Myocyte (in vitro differentiated cells): Measurements from ENCODE around the gene TRIM41. TPM values are rescaled to one million over a fixed set of nuclear protein-coding genes. Genes with fewer than 3 reads are reported as not detected.
A peak's percentile ranks its signal among the peaks of the same experiment; 100 is the strongest.
"Not testable (repeated sequence)": the region's sequence is repeated elsewhere in the genome, so short reads cannot be mapped to it uniquely, and the experiment has no call there.

ENCODE experiments used
- DNase-seq: peaks from one replicate; pipeline ENCODE4 v3.0.0-alpha.2; 2012; ENCODE audit warnings: low read depth
- total RNA-seq: library from RNA; depleted of rRNA; stranded (reverse); fragments of >200 nt; gene quantifications from 2 replicates; pipeline ENCODE4 v1.2.3, GENCODE V29; 2014

Gene TRIM41
- total RNA-seq, 1 donor from 2014 or later = 13.8 TPM

DNA sequence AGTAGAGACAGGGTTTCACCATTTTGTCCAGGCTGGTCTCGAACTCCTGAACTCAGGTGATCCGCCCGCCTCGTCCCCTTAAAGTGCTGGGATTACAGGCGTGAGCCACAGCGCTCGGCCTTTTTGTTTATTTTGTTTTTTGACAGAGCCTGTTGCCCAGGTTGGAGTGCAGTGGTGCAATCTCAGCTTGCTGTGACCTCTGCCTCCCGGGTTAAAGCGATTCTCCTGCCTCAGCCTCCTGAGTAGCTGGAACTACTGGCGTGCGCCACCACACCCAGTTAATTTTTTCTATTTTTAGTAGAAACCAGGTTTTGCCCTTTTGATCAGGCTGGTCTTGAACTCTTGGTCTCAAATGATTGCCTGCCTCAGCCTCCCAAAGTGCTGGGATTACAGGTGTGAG is 12.9 kb upstream of the TRIM41 start:
- not testable (repeated sequence) for DNase-seq

DNA sequence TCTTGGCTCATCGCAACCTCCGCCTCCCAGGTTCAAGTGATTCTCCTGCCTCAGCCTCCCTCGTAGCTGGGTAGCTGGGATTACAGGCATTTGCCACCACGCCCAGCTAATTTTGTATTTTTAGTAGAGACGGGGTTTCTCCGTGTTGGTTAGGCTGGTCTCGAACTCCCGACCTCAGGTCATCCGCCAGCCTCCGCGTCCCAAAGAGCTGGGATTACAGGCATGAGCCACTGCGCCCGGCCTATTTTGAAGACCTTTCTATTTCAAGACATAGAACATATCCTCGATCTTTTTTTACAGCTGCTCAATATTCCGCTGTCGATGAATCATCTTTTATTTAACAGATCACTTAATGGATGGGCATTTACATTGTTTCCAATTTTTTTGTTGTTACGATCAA is 12.4 kb upstream of the TRIM41 start:
- DNase-seq = not testable (repeated sequence)

DNA sequence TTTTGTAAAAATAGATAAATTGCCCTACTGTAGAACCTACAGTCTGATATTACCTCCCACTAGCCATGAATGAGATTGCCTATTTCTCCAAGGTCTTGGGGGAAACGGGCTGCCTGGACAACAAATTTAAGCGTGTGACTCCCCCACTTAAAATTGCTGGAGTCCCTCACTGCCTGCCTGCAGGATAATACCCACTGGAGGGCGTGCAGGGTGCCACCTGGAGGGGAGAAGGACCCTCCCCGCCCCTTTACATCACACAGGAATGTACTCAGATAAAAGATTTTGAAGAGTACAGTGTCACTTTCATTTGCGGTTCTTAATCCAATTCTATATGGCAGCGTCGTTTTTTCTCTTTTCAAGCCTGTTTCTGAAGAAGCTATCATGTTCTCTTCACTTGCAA is 11.9 kb upstream of the TRIM41 start:
- DNase-seq = no peak

DNA sequence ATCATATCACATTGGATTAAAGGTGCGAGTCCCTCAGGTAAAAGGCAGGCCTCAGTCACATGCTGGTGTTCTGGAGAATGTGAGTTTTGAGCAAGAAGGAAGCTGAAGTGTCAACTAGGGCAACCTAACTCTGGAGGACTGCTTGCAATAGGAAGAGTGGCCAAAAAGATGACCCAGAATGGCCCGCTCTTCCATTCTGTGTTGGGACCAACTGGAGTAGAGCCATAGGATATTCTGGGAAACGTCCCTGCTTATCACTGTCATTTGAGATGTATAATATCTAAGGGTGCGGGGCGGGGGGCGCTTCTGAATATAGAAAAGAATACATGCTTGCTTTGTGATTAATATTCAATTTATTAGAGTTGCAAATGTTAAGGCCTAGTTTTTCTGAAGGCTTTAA is 11.0 kb upstream of the TRIM41 start:
- no peak for DNase-seq

DNA sequence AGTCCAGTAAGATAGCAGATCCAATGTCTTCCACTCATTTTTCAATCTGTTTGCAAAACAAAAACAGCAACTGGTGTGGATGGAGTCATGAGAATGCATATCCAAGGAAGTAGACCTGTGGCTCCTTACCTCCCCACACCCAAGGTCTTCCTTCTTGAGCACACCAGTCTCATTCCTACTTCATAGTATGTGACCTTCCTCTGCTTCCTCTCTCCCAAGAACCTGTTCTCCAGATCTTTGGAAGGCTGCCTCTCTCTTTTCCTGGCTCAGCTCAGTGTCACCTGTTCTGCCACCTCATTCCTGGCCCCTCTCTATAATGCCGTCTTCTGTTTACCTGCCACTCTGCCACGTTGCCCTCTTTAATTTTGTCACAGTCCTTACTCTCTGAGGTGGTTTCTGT is 10.1 kb upstream of the TRIM41 start:
- DNase-seq = no peak

DNA sequence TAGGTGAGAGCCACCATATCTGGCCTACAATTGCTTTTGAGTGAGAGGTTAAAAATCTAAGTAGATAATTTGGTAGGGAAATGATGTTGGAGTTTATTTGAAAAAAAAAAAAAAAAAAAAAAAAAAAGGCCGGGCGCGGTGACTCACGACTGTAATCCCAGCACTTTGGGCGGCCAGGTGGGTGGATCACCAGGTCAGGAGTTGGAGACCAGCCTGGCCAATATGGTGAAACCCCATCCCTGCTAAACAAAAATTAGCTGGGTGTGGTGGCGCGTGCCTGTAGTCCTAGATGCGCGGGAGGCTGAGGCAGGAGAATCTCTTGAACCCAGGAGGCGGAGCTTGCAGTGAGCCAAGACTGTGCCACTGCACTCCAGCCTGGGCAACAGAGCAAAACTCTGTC is 8.8 kb upstream of the TRIM41 start:
- not testable (repeated sequence) for DNase-seq

DNA sequence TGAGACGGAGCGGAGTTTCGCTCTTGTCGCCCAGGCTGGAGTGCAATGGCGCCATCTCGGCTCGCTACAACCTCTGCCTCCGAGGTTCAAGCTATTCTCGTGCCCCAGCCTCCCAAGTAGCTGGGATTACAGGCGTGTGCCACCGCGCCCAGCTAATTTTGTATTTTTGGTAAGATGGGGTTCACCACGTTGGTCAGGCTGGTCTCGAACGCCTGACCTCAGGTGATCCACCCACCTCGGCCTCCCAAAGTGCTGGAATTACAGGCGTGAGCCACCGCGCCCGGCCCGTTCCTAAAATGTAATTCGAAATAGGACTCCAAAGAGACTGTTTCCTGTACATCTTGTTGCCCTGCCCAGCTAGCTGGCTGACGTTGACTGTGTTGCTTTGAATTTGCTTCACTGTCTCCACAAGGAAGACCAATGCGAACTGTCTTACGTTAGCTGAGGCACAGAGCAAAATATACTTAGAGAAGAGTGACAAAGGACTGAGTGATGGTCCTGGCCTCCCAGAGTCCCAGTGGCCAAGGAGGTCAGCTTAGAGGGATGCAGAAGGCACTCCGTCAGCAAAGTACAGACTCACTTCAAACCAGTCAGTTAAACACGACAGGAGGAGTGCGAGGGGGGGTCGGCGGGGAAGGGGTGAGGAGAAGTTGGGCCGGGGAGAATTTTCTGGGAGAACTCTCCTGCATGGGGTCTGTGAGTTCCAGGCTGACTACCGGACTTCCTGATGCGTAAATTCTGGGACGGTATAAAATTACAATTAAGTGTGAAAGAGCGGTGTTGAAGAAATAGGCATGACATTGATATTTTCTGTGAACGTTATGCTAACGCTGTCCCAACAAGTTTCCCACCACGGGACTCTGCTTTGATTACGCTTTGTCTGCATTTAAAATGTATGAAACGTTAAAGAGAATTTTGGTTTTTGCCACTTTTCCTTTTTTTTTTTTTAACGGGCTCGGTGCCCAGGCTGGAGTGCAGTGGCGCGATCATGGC is 6.8 kb upstream of the TRIM41 start:
- no peak for DNase-seq

DNA sequence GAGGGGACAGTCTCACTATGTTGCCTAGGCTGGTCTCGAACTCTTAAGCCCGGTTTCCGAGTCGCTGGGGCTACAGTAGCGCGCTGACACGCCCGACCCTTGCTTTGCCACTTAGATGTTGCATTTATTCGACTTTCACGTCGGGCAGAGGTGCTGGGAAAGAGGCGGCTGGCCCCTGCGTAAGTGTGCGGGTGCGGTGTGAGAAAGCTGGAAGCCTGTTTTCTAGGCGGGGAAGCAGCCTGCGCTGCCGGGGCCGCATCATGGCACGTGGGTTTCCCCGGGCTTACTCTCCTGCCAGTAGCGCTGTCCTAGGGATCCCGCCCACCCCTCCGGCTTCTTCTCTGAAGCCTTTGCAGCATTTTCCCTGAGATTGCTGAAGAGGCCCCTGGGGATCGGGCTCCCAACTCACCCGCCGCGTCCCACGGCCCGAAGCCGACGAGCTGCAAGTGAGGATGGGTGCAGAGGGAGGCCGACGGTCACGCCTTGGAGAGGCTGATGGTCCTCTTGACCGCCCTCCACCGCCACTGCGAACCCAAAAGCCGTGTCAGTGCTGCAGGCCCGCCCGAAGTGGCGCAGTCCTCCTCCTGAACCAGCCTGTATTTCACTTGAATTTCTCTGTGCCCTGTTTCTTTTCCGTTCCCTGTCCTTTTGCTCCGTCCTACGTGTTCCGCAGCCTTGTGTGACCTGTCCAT is 5.8 kb upstream of the TRIM41 start:
- DNase-seq = no peak

DNA sequence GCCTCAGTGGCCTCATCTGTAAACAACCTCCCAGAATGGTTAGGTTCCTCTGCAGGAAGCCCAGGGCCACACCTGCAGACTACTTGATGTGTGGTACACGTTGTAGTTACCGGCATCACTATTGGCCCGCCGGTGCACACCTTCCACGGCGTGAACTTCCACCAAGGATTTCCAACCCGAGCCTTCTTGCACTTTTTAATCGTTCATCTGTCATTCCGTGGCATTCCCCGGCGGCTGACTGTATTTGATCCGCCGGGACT is 5.3 kb upstream of the TRIM41 start:
- DNase-seq = no peak

DNA sequence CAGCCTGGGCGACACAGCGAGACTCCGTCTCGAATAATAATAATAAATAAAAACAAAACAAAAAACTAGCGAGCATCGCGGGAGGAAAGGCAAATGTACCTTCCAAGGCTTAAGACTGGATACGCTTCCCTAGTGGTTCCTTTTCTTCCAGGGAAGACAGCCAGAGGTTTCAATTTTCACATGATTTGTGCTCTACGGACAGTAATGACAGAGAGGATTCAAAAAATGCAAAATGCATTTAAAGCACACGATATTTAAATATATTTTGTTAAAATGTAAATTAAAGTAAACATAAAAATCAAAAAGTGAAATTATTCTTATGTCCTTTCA is 4.3 kb upstream of the TRIM41 start:
- DNase-seq = no peak

DNA sequence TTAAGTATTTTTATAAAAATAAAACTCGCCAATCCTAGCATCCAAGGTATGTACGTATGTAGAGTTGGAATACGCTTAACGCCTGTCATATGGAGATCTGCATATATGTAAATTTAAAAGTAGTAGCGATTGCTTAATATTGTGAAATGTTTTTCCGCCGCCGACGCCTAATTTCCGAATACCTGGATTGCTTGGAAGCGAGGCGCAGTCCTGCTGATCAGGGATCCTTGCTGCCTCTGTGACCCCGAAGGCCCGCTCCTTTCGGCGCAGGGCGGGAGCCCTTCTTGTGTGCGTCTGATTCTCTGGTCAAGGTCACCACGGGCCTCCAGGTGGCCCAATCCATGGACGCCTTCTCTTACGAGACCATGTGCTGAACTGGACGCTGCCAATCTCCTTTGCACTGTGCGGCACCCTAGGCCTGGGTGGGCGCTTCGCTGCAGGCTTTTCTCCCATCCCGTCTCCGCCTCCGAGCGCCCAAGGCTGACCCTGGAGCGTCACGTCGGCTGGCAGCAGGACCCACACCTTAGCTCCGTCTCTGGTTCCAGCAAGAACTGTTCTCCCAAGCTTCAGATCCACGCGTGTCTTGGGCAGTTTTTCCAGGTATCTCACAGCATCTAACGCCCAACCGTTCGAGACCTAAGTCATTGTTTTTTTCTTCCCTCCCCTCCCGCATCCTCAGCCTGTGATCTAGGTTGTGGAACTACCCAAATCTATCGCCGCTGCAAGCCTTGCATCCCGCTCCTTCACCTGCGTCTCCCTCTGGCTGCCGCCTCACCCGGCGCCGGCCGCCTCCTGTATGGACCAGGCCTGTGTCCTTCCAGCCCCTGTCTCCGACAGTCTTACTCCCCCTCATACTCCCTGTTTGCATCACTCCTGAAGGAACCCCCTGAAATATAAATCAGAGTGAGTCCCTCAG is 3.6 kb upstream of the TRIM41 start:
- DNase-seq = no peak

DNA sequence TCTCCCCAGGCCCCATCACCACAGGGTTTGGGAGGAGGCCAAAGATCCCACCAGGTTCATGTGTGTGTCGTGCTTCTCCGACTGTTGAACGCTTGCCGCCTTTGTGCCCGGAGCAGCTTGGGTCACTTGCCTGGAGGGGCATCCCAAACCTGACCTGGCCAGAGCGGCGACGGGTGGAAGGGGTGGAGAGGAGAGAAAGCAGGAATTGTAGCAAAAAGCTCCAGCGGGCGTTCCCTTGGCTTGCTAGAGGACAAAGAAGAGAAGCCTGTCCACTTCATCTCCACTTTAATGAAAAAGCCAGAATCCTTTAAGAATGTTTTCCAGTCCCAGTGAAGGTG is 2.9 kb upstream of the TRIM41 start:
- no peak for DNase-seq

DNA sequence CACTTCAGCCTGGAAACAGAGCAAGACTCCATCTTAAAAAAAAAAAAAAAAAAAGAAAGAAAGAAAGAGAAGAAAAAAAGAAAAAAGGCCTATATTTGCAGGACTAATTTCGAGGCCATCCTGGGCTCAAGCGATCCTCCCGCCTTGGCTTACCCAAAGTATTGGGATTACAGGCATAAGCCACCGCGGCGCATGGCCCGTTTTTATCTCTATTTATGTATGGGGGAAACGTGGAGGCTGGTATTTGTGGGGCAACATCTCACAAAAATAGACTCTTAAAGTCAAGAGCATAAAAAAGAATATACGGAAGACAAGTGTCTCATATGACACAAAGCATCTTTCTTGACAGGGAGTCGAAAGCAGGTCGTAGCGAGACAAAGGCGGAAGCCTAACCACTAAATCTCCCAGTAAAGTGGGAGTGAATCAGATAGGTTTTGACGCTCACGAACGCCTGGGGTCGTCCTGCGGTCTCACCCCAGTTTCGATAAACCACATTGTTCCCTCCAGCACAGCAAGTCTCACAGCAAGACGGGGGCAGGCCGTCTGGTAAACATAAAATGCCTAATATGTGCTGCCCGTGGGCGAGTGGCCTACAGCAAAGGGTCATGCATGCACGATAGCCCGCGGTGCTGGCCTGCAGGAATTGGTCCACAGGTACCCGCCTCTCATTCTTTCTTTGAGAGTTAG is 1.8 kb upstream of the TRIM41 start:
- no peak for DNase-seq

DNA sequence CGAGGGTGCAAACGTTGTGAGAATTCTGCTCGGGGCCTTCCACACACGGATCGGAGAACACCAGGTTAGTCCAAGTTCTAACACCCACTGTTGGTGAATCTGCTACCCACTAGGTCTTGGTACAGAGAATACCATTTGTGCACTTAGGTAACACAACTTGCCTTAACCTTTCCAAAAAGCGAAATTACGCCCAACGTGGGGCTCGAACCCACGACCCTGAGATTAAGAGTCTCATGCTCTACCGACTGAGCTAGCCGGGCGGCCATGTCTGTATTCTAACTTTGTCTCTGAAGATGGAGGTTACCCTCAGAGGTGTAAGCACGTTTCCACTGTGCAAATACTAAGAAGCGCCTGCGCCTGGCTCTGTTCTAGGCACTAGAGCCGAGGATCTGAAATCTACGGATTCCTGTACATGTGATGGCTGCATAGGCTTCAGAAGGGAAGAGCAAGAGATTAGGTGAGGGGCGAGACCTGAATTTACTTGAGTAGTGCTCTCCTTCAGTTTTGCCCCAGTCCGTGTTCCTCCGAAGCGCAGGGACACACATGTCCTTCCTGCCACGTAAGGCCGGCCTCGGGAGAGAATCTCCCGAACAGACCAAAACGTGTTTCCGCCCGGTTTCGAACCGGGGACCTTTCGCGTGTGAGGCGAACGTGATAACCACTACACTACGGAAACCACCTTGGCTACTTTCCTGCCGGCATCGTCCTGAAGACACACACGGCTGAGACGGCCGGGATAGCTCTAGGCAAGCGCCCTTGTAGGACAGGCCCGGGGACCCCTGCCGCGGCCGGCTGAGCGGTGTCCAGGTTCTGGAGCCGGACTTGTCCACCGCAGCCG is 1.1 kb upstream of the TRIM41 start:
- DNase-seq = peak; percentile 95

DNA sequence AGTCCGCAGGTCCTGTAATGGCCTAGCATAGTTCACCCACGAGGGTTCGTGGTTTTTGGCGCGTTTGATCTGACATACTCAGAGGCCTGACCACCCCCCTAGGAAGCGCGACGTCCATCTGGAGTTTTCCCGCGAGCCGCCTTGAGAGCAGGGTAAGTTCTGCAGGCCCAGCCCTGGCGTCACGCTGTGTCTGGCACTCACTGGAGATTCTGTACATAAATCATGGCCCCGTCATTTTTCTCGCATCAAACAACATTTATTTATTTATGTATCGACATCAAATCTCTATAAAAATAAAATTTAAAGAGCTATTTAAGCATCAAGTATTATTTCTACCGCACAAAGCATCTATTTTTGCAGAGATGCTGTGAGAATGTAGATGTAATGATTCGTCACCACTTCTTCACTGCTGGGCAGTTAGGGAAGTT is 437 bp upstream of the TRIM41 start:
- no peak for DNase-seq

DNA sequence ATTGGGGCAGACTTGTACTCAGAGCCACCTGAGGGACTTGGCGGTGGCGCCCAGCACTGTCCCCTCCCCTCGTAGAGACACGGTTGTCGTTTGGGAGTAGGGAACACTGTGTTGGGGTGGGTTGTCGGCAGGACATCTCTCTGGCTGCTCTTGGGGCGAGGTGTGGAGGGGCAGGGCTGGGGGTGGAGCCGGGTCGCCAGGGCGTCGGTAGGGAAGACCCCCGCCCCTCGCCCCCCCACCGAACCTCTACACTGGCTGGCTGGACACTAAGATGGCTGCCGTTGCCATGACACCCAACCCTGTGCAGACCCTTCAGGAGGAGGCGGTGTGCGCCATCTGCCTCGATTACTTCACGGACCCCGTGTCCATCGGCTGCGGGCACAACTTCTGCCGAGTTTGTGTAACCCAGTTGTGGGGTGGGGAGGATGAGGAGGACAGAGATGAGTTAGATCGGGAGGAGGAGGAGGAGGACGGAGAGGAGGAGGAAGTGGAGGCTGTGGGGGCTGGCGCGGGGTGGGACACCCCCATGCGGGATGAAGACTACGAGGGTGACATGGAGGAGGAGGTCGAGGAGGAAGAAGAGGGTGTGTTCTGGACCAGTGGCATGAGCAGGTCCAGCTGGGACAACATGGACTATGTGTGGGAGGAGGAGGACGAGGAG is 778 bp downstream of the TRIM41 start:
- peak; percentile 46 for DNase-seq

DNA sequence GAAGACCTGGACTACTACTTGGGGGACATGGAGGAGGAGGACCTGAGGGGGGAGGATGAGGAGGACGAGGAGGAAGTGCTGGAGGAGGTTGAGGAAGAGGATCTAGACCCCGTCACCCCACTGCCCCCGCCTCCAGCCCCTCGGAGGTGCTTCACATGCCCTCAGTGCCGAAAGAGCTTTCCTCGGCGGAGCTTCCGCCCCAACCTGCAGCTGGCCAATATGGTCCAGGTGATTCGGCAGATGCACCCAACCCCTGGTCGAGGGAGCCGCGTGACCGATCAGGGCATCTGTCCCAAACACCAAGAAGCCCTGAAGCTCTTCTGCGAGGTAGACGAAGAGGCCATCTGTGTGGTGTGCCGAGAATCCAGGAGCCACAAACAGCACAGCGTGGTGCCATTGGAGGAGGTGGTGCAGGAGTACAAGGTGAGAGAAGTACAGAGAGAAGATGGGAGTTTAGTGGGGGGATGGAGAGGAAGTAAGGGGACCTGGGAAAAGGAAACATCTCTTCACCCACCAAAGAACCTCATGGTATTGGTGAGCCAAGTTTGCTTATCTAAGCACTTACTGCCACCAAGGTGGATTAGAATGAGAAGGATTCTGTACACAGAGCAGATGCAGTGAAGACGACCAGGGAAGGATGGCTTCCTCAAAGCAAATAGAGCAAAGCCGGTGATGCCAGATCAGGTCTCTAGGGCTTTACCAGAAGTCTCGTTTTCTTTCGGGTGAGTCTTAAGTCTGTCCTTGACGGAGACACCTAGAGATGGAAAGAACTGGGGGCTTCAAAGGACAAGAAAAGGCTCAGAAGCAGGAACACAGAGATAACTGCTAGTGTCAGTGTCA is 1.5 kb downstream of the TRIM41 start:
- DNase-seq = no peak

DNA sequence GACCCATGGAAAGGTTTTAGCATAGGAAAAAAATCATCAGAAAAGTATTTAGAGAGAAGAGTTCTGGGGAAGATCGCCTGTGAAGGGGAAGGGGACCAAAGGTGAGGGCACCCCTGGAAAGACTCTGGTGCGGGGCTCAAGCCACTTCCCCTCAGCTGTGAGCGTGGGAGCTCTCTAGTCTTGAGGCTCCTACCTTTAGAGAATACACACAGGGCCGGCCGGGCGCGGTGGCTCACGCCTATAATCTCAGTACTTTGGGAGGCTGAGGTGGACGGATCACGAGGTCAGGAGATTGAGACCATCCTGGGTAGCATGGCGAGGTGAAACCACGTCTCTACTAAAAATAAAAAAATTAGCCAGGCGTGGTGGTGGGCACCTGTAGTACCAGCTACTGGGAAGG is 6.9 kb downstream of the TRIM41 start:
- no peak for DNase-seq

DNA sequence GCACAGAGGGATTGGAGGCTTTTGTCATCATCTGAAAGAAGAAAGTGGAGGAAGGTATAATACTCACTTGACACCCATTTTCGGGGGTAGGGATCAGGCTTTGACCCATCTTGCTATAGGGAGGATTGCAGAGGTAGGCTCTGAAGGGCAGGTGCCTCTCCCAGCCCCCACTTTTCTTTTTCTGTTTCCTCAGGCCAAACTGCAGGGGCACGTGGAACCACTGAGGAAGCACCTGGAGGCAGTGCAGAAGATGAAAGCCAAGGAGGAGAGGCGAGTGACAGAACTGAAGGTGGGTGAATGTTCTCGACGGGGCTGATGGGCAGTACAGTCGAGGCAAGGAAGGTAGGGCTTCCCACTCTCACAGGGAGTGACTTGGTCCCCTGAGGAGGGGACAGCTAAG is 7.5 kb downstream of the TRIM41 start:
- no peak for DNase-seq
